Measurements from ENCODE around the gene PHB1. TPM values are rescaled to one million over a fixed set of nuclear protein-coding genes. Genes with fewer than 3 reads are reported as not detected.

The PHB1 gene
- polyA plus RNA-seq, 1 experiment, result 228 TPM

DNA sequence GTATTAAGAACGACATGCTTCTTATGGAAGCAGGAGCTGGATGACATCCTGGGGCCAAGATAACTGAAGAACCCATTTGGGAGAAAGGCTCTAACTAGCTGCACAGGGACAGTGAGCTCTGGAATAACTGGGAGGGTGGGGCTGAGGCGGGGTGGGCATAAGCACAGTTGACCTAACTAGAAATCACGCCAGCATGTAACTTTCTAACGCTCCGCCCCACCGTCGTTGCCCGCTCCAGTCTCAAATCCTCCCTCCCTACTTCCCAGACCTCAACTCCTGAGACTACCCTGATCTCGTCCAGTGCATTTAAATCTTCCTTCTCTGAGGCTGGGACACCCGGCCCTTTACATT is 436 bp downstream of the PHB1 start:
- ChIA-PET POLR2A (interaction anchor here (0.6 kb wide), 1 partner anchor 111 kb away, joined by 3 read pairs; no protein-coding TSS in a partner anchor), CTCF (interaction anchor here (0.6 to 7.0 kb wide), 2 partner anchors 109 to 142 kb away, joined by 9 to 37 read pairs; no protein-coding TSS in a partner anchor)
- peak overlapping the region; percentile 100 for H3K4me3 ChIP-seq (ENCODE audit: low read depth, low read length)
- no peaks in the 10 kb centered on the region for H3K27me3 ChIP-seq (ENCODE audit: control insufficient read depth, insufficient read depth, low read length)
- H3K27ac ChIP-seq (ENCODE audit: low read depth, low read length), result no peak overlapping the region
- TF ChIP-seq, protein P1, sequence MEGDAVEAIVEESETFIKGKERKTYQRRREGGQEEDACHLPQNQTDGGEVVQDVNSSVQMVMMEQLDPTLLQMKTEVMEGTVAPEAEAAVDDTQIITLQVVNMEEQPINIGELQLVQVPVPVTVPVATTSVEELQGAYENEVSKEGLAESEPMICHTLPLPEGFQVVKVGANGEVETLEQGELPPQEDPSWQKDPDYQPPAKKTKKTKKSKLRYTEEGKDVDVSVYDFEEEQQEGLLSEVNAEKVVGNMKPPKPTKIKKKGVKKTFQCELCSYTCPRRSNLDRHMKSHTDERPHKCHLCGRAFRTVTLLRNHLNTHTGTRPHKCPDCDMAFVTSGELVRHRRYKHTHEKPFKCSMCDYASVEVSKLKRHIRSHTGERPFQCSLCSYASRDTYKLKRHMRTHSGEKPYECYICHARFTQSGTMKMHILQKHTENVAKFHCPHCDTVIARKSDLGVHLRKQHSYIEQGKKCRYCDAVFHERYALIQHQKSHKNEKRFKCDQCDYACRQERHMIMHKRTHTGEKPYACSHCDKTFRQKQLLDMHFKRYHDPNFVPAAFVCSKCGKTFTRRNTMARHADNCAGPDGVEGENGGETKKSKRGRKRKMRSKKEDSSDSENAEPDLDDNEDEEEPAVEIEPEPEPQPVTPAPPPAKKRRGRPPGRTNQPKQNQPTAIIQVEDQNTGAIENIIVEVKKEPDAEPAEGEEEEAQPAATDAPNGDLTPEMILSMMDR (IDR thresholded peaks at IDR 0.05; ENCODE audit: low read depth, low read length), result no peak
- no peak for DNase-seq (ENCODE audit: low read depth, low spot score)
- H3K9me3 ChIP-seq (ENCODE audit: control insufficient read depth, insufficient read depth, low read length), result peaks cover under 1% of the 10 kb centered on the region; the same call in 1 of the 2 replicates

DNA sequence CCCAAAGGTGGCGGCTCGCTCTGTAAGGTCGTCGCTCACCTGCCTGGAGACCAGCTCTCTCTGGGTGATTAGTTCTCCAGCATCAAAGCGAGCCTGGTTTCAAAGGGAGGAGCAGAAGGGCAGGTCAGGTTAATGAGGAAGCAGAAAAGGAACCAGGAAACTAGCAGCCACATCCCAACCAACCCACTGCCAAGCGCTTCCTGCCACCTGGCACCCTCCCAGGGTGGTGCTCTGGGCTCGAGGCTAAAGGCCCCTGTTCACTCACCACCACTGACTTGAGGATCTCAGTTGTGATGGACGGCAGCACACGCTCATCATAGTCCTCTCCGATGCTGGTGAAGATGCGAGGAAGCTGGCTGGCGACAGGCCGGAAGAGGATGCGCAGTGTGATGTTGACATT is 5.6 kb downstream of the PHB1 start:
- no peak for DNase-seq (ENCODE audit: low read depth, low spot score)
- Histone ChIP-seq H3K27ac (ENCODE audit: low read depth, low read length) (no peak overlapping the region), H3K9me3 (ENCODE audit: control insufficient read depth, insufficient read depth, low read length) (no peaks in the 10 kb centered on the region), H3K27me3 (ENCODE audit: control insufficient read depth, insufficient read depth, low read length) (no peaks in the 10 kb centered on the region), H3K4me3 (ENCODE audit: low read depth, low read length) (no peak overlapping the region)
- ChIA-PET POLR2A (no interaction called here), CTCF (interaction anchor here (0.8 to 7.0 kb wide), 4 partner anchors 10 to 148 kb away, joined by 3 to 40 read pairs (median 20); no protein-coding TSS in a partner anchor)
- TF ChIP-seq, protein P1 (IDR thresholded peaks at IDR 0.05; ENCODE audit: low read depth, low read length), result no peak

DNA sequence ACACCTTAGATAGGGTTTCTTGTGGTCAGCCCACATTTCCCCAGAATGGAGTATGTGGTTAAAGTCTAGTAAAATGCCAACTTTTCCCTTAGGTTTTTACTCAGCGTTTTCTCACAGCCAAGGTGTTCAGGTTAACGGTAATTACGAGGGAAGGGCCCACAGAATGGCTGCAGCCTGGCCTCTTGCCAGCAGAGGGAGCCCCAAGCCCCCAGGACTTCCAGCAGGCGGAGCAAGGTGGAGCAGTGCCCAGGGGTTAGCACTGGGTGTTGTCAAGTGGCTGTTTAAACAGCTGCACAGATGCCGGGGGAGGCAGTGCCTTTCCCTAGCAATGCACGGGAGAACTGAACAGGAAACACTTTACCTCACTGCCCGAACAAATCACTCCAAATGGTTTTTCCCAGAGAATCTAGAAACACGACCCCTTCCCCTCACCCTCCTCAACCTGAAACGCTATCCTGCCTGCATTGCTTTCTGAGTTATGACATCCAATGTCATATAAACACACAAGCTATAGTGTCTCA is 6.6 kb downstream of the PHB1 start:
- ChIA-PET CTCF (interaction anchor here (0.7 to 2.1 kb wide), 10 partner anchors 9 to 348 kb away, joined by 3 to 40 read pairs (median 3); no protein-coding TSS in a partner anchor), POLR2A (no interaction called here)
- H3K27ac ChIP-seq (ENCODE audit: low read depth, low read length), result peak overlapping the region; percentile 12
- no peaks in the 10 kb centered on the region for H3K27me3 ChIP-seq (ENCODE audit: control insufficient read depth, insufficient read depth, low read length)
- H3K4me3 ChIP-seq (ENCODE audit: low read depth, low read length), result no peak overlapping the region
- DNase-seq (ENCODE audit: low read depth, low spot score), result peak; percentile 23
- TF ChIP-seq, protein P1 (IDR thresholded peaks at IDR 0.05; ENCODE audit: low read depth, low read length), result peak; percentile 83
- no peaks in the 10 kb centered on the region for H3K9me3 ChIP-seq (ENCODE audit: control insufficient read depth, insufficient read depth, low read length)

DNA sequence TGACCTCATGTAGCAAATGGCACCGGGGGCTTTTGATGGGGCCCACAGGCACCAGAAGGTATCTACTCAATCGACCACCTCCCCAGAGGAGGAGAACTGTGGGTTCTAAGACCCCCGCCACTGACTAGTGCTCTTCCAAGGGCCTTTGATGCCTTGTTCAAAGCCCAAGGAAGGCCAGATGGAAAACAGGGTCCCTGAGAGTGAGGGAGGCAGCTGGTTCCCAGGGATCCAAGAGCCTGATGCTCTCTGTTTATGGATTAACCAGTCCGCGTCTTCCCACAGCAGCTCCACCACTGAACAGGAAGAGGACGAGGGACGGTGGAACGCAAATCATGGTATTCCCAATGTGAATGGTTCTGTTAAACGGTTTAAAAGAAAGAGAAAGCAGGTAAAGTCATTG is 7.6 kb downstream of the PHB1 start:
- CTCF ChIA-PET, result interaction anchor here (0.9 to 2.1 kb wide), 3 partner anchors 14 to 150 kb away, joined by 3 to 40 read pairs (median 3); no protein-coding TSS in a partner anchor
- TF ChIP-seq, protein P1 (IDR thresholded peaks at IDR 0.05; ENCODE audit: low read depth, low read length), result no peak
- no peak for DNase-seq (ENCODE audit: low read depth, low spot score)
- no peak overlapping the region for H3K4me3 ChIP-seq (ENCODE audit: low read depth, low read length)
- POLR2A ChIA-PET, result no interaction called here
- H3K27me3 ChIP-seq (ENCODE audit: control insufficient read depth, insufficient read depth, low read length), result no peaks in the 10 kb centered on the region
- no peaks in the 10 kb centered on the region for H3K9me3 ChIP-seq (ENCODE audit: control insufficient read depth, insufficient read depth, low read length)
- no peak overlapping the region for H3K27ac ChIP-seq (ENCODE audit: low read depth, low read length)

- Histone ChIP-seq H3K9me3 (ENCODE audit: control insufficient read depth, insufficient read depth, low read length) (no peaks in the 10 kb centered on the region), H3K27me3 (ENCODE audit: control insufficient read depth, insufficient read depth, low read length) (no peaks in the 10 kb centered on the region), H3K4me3 (ENCODE audit: low read depth, low read length) (no peak overlapping the region), H3K27ac (ENCODE audit: low read depth, low read length) (no peak overlapping the region)
- ChIA-PET CTCF (interaction anchor here (0.9 to 1.3 kb wide), 2 partner anchors 96 to 150 kb away, joined by 3 read pairs; no protein-coding TSS in a partner anchor), POLR2A (no interaction called here)
- DNase-seq (ENCODE audit: low read depth, low spot score), result no peak
- TF ChIP-seq, protein P1 (IDR thresholded peaks at IDR 0.05; ENCODE audit: low read depth, low read length), result no peak
Measured at GRCh38 chr17:49406421-49407061, 8.1 kb downstream of the PHB1 start.
